Measurements from ENCODE around the gene DOCK2.

The DOCK2 gene

GRCh38 chr5:169875091-169875728 is 238.1 kb downstream of the DOCK2 start:
- Histone ChIP-seq H3K27ac (peak overlapping the region; percentile 91), H3K36me3 (peaks cover 7% of the 10 kb centered on the region), H3K4me1 (ENCODE audit: control insufficient read depth in 1 of 2, insufficient read depth in 1 of 2, low read depth in 1 of 2, low read length in 1 of 2) (peaks cover 68 to 89% of the 10 kb centered on the region in 2 experiments), H3K9me3 (no peaks in the 10 kb centered on the region), H3K4me3 (ENCODE audit: low read depth in 1 of 2, low read length in 1 of 2) (peak overlapping the region; percentile 45 to 47), H3K27me3 (no peaks in the 10 kb centered on the region)
- no peak for TF ChIP-seq CTCF (IDR thresholded peaks at IDR 0.05)

- no peaks in the 10 kb centered on the region for H3K27me3 ChIP-seq
- H3K4me3 ChIP-seq (ENCODE audit: low read depth in 1 of 2, low read length in 1 of 2), result peak overlapping the region; percentile 45 to 47
- peaks cover 73 to 92% of the 10 kb centered on the region in 2 experiments for H3K4me1 ChIP-seq (ENCODE audit: control insufficient read depth in 1 of 2, insufficient read depth in 1 of 2, low read depth in 1 of 2, low read length in 1 of 2)
- TF ChIP-seq CTCF (IDR thresholded peaks at IDR 0.05), result no peak
- H3K36me3 ChIP-seq, result peaks cover 7% of the 10 kb centered on the region
- H3K9me3 ChIP-seq, result no peaks in the 10 kb centered on the region
- peak overlapping the region; percentile 91 for H3K27ac ChIP-seq
These were observed 238.7 kb downstream of the DOCK2 start for GRCh38 chr5:169875731-169876130.

- Histone ChIP-seq H3K27ac (peak overlapping the region; percentile 91), H3K27me3 (no peaks in the 10 kb centered on the region), H3K4me3 (ENCODE audit: low read depth in 1 of 2, low read length in 1 of 2) (peak overlapping the region; percentile 45 to 47), H3K4me1 (ENCODE audit: control insufficient read depth in 1 of 2, insufficient read depth in 1 of 2, low read depth in 1 of 2, low read length in 1 of 2) (peaks cover 76 to 92% of the 10 kb centered on the region in 2 experiments), H3K36me3 (peaks cover 7% of the 10 kb centered on the region), H3K9me3 (no peaks in the 10 kb centered on the region)
- TF ChIP-seq CTCF (IDR thresholded peaks at IDR 0.05), result no peak
These were observed 239.3 kb downstream of the DOCK2 start for GRCh38 chr5:169876386-169876785.

GRCh38 chr5:169880012-169880663 is 243.1 kb downstream of the DOCK2 start:
- peaks cover 63 to 87% of the 10 kb centered on the region in 2 experiments for H3K4me1 ChIP-seq (ENCODE audit: control insufficient read depth in 1 of 2, insufficient read depth in 1 of 2, low read depth in 1 of 2, low read length in 1 of 2)
- H3K27ac ChIP-seq, result peak overlapping the region; percentile 91
- no peak for TF ChIP-seq CTCF (IDR thresholded peaks at IDR 0.05)
- H3K36me3 ChIP-seq, result no peaks in the 10 kb centered on the region
- peak overlapping the region in 1 of 2 experiments; percentile 25 for H3K4me3 ChIP-seq (ENCODE audit: low read depth in 1 of 2, low read length in 1 of 2)
- no peaks in the 10 kb centered on the region for H3K27me3 ChIP-seq
- H3K9me3 ChIP-seq, result no peaks in the 10 kb centered on the region

GRCh38 chr5:169880785-169881184 is 243.7 kb downstream of the DOCK2 start:
- peak overlapping the region; percentile 91 for H3K27ac ChIP-seq
- no peaks in the 10 kb centered on the region for H3K36me3 ChIP-seq
- no peaks in the 10 kb centered on the region for H3K27me3 ChIP-seq
- TF ChIP-seq CTCF (IDR thresholded peaks at IDR 0.05), result no peak
- H3K9me3 ChIP-seq, result no peaks in the 10 kb centered on the region
- peaks cover 57 to 80% of the 10 kb centered on the region in 2 experiments for H3K4me1 ChIP-seq (ENCODE audit: control insufficient read depth in 1 of 2, insufficient read depth in 1 of 2, low read depth in 1 of 2, low read length in 1 of 2)
- H3K4me3 ChIP-seq (ENCODE audit: low read depth in 1 of 2, low read length in 1 of 2), result peak overlapping the region in 1 of 2 experiments; percentile 25
